Measurements from ENCODE around the gene TBC1D16.

DNA sequence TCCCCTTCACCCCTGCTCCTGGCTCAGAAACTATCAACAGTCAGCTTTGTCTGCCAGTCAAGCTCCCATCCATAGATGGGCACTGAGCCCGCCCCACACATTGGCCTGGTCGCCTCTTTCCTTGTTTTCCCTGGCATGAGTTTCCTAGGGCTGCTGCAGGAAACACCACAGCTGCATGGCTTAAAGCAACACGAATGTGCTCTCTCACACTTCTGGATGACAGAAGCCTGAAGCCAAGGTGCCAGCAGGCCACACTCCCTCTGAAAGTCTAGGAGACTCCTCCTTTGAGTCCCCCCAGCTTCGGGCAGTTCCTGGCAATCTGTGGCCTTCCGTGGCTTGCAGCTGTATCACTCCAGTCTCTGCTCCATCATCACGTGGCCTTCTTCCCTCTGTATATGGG, 69.9 kb downstream of the TBC1D16 start:
- TF ChIP-seq CTCF (IDR thresholded peaks at IDR 0.05) (no peak), EZH2 (IDR thresholded peaks at IDR 0.05; ENCODE audit: borderline replicate concordance, insufficient read depth, low read depth, low read length, poor library complexity, severe bottlenecking) (no peak)

Data from B cell (primary cell).